LNCaP clone FGC (cell line): ENCODE measurements around the gene C1QTNF2.
"Not testable (repeated sequence)": the region's sequence is repeated elsewhere in the genome, so short reads cannot be mapped to it uniquely, and the experiment has no call there.

ENCODE experiments used
- DNase-seq: peaks from one replicate; pipeline ENCODE4 v3.0.0-alpha.2; 2011; ENCODE audit warnings: low read depth
- H3K4me3 ChIP-seq: 2 replicates; pipeline ENCODE4 v1.5.1; 2011; ENCODE audit warnings: mild to moderate bottlenecking, low read depth, low read length, control low read depth
- TF ChIP-seq, protein P1 (sequence below): IDR thresholded peaks from 2 replicates; pipeline ENCODE4 v1.5.1; 2012; ENCODE audit warnings: mild to moderate bottlenecking; ENCODE audit not compliant: control insufficient read depth, insufficient read depth; ENCODE audit errors: extremely low read depth

C1QTNF2 gene

DNA sequence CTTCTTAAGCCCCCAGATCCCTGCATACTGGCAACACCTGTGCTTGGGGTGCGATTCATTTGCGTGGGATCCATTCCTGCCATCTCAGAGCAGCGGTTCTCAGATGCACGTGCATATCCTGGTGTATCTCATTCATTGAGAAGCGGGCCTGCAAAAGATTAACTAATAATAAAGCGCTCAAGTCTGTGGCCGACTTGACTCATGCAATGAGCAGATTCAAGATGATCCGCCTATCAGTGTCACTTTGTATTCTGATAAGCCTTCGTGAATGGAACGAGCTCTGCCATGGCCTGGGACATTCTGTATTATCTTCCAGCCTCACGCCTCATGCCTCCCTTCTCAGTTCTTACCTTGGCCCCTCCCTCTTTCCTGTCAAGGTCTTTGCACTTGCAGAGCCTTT, 22.3 kb downstream of the C1QTNF2 start:
- DNase-seq = no peak
- TF ChIP-seq, protein P1, sequence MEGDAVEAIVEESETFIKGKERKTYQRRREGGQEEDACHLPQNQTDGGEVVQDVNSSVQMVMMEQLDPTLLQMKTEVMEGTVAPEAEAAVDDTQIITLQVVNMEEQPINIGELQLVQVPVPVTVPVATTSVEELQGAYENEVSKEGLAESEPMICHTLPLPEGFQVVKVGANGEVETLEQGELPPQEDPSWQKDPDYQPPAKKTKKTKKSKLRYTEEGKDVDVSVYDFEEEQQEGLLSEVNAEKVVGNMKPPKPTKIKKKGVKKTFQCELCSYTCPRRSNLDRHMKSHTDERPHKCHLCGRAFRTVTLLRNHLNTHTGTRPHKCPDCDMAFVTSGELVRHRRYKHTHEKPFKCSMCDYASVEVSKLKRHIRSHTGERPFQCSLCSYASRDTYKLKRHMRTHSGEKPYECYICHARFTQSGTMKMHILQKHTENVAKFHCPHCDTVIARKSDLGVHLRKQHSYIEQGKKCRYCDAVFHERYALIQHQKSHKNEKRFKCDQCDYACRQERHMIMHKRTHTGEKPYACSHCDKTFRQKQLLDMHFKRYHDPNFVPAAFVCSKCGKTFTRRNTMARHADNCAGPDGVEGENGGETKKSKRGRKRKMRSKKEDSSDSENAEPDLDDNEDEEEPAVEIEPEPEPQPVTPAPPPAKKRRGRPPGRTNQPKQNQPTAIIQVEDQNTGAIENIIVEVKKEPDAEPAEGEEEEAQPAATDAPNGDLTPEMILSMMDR = no peak

GRCh38 chr5:160347448-160347847, 23.0 kb downstream of the C1QTNF2 start:
- no peak overlapping the region for H3K4me3 ChIP-seq
- TF ChIP-seq, protein P1 = no peak
- DNase-seq = no peak

More for the DNA sequence above, 22.3 kb downstream of the C1QTNF2 start:
- no peak overlapping the region for H3K4me3 ChIP-seq

- no peak overlapping the region for H3K4me3 ChIP-seq
- DNase-seq = no peak
- TF ChIP-seq, protein P1 = no peak
These were observed 27.9 kb downstream of the C1QTNF2 start for GRCh38 chr5:160342413-160342941.

GRCh38 chr5:160341309-160341870, 29.0 kb downstream of the C1QTNF2 start:
- TF ChIP-seq, protein P1 = no peak
- no peak for DNase-seq

DNA sequence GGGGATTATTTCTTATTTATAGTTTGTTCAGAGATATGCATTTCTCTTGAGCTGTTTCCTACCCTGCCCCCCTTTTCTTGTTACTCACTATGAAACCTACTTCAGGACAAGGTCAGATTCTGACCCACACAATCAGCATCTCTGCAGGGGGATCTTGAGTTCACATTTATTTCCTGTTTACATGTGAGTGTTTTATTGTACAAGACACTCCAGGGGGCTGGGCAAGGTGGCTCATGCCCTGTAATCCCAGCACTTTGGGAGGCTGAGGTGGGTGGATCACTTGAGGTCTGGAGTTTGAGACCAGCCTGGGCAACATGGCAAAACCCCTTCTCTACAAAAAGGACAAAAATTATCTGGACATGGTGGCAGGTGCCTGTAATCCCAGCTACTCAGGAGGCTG, 29.9 kb downstream of the C1QTNF2 start:
- DNase-seq = not testable (repeated sequence)

More at GRCh38 chr5:160341309-160341870, 29.0 kb downstream of the C1QTNF2 start:
- no peak overlapping the region for H3K4me3 ChIP-seq

DNA sequence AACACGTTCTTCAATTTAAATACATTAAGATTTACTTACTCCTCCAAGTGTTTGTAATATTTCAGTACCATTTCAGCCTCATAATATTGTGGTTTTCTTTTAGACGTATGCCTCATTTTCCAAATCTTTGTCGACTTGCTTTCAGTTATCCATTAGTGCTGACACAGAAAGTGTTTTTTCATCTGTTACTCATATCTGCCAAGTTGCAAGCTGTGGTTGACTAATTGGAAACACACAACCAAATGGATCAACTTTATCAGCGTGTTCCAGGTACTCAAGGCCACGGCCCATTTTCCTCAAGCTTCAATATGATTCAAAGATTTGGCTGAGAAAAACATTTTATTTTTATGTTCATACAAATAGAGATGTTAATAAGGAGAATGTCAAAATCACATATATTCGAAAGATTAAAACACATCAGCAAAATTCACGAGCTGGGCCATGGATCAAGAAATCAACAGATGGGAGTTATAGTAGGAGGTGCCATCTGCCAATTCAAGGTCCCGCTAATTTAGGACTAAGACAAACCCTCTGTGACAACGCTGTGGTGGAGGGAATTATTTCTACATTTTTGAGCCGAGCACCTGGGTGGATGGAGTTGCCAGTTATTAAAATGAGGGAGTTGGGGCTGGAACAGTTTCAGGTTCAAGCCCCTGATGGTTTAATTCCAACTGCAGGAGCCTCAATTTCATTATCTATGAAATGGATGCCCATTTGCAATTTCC, 30.9 kb downstream of the C1QTNF2 start:
- H3K4me3 ChIP-seq = no peak overlapping the region
- TF ChIP-seq, protein P1 = no peak
- no peak for DNase-seq

More for the DNA sequence above, 29.9 kb downstream of the C1QTNF2 start:
- H3K4me3 ChIP-seq = not testable (repeated sequence)

DNA sequence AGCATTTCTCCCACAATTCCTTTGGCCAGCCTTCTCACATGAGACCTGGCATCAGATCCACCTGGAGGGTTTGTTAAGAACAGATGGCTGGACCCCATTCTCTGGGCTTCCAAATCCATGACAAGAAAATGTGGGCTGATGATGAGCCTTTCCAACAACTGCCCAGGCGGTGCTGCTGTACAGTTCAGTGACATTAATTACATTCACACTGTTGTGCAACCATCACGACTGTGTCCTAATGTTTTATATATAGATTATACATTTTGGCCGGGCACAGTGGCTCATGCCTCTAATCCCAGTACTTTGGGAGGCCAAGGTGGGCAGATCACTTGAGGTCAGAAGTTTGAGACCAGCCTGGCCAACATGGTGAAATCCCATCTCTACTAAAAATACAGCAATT, 35.7 kb downstream of the C1QTNF2 start:
- DNase-seq, H3K4me3 ChIP-seq: not testable (repeated sequence)

DNA sequence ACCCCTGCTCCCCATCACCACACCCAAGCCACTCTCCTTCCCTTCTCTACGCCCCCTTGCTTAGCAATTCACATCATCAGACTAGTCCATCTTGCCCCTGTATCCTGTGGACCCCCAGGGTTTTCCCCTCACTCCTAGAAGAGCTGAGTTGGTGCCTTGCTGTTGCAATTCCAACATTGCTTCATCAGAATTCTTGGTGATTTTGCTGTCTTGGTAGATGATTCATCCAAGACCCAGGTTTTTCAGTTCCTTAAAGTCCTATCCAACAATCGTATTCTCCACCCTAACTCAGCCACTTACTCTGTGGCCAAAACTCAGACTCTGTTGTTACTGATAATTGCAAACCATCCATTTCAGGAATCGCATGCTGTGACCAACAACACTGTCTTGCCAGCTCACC, 36.7 kb downstream of the C1QTNF2 start:
- TF ChIP-seq, protein P1 = no peak
- no peak overlapping the region for H3K4me3 ChIP-seq
- no peak for DNase-seq
